GM23338 (cell line): Measurements from ENCODE around the gene BLOC1S1. TPM values are rescaled to one million over a fixed set of nuclear protein-coding genes. Genes with fewer than 3 reads are reported as not detected.

Experiments
- ATAC-seq: fragments of 200-7000 bp; cut with Tn5 transposase; 3 replicates; pipeline ENCODE4 v1.9.1; 2020
- DNase-seq: peaks from one replicate; pipeline ENCODE4 v3.0.0-alpha.2; 2015; ENCODE audit warnings: low spot score
- H2AFZ ChIP-seq: fragments of 200-600 bp; sonication (generic); 2 replicates; pipeline ENCODE4 v1.8.0; 2016; ENCODE audit warnings: antibody characterized with exemption, mild to moderate bottlenecking, moderate library complexity
- H3F3A ChIP-seq: fragments of 200-600 bp; sonication (generic); replicated peaks from 2 replicates; pipeline ENCODE4 v1.8.0; 2017; ENCODE audit warnings: antibody characterized with exemption, mixed run types, low read depth
- H3K27ac ChIP-seq: fragments of 200-600 bp; sonication (generic); 2 replicates; pipeline ENCODE4 v1.6.1; 2016; ENCODE audit warnings: low read depth
- H3K27me3 ChIP-seq: fragments of 200-600 bp; sonication (generic); 2 replicates; pipeline ENCODE4 v1.8.0; 2016; ENCODE audit warnings: mild to moderate bottlenecking, mixed run types, moderate library complexity; ENCODE audit not compliant: insufficient read depth
- H3K36me3 ChIP-seq: fragments of 200-600 bp; sonication (generic); 2 replicates; pipeline ENCODE4 v1.8.0; 2016; ENCODE audit warnings: mild to moderate bottlenecking; ENCODE audit not compliant: insufficient read depth
- H3K4me1 ChIP-seq: fragments of 200-600 bp; sonication (generic); 2 replicates; pipeline ENCODE4 v1.8.0; 2016; ENCODE audit warnings: mild to moderate bottlenecking, moderate library complexity; ENCODE audit not compliant: insufficient read depth
- H3K4me2 ChIP-seq: fragments of 200-600 bp; sonication (generic); 2 replicates; pipeline ENCODE4 v1.7.1; 2017; ENCODE audit warnings: mixed run types
- H3K4me3 ChIP-seq: fragments of 200-600 bp; sonication (generic); 2 replicates; pipeline ENCODE4 v1.6.1; 2016; ENCODE audit warnings: mixed run types
- H3K79me2 ChIP-seq: fragments of 200-600 bp; sonication (generic); replicated peaks from 2 replicates; pipeline ENCODE4 v1.8.0; 2017; ENCODE audit warnings: mild to moderate bottlenecking; ENCODE audit not compliant: insufficient read depth
- H3K9me2 ChIP-seq: fragments of 200-600 bp; sonication (generic); 2 replicates; pipeline ENCODE4 v1.8.0; 2017; ENCODE audit not compliant: insufficient read depth
- H4K20me1 ChIP-seq: fragments of 200-600 bp; sonication (generic); replicated peaks from 2 replicates; pipeline ENCODE4 v1.8.0; 2017; ENCODE audit warnings: mild to moderate bottlenecking; ENCODE audit not compliant: insufficient read depth
- H3K27ac Mint-ChIP-seq: 2 replicates; pipeline ENCODE4 v1.8.0; 2020; ENCODE audit warnings: inconsistent platforms, mild to moderate bottlenecking, moderate library complexity, mixed read lengths
- H3K27me3 Mint-ChIP-seq: 3 replicates; pipeline ENCODE4 v1.8.0; 2022; ENCODE audit warnings: low read depth, mild to moderate bottlenecking, moderate library complexity, mixed read lengths, inconsistent platforms; ENCODE audit not compliant: insufficient read depth, poor library complexity
- H3K36me3 Mint-ChIP-seq: 3 replicates; pipeline ENCODE4 v1.8.0; 2021; ENCODE audit warnings: low read depth, mild to moderate bottlenecking, inconsistent platforms, moderate library complexity, mixed read lengths
- H3K4me1 Mint-ChIP-seq: 3 replicates; pipeline ENCODE4 v1.8.0; 2020; ENCODE audit warnings: mild to moderate bottlenecking, inconsistent platforms, mixed read lengths
- H3K4me3 Mint-ChIP-seq: 3 replicates; pipeline ENCODE4 v1.8.0; 2021; ENCODE audit warnings: moderate library complexity, mild to moderate bottlenecking, inconsistent platforms, mixed read lengths
- H3K9me3 Mint-ChIP-seq: 3 replicates; pipeline ENCODE4 v1.8.0; 2020; ENCODE audit warnings: moderate library complexity, mild to moderate bottlenecking, inconsistent platforms, mixed read lengths
- CREB1 ChIP-seq: fragments of 250-450 bp; sonication (Bioruptor Pico); IDR thresholded peaks from 2 replicates; pipeline ENCODE4 v1.5.0; 2020; ENCODE audit warnings: low read depth, mild to moderate bottlenecking, moderate library complexity
- EZH2phosphoT487 ChIP-seq: fragments of 200-600 bp; sonication (generic); IDR thresholded peaks from one replicate; pipeline ENCODE4 v1.8.1; 2018; ENCODE audit warnings: antibody characterized with exemption; ENCODE audit not compliant: unreplicated experiment
- JUNB ChIP-seq: IDR thresholded peaks from one replicate; pipeline ENCODE4 v1.6.1; 2016; ENCODE audit warnings: antibody characterized with exemption; ENCODE audit not compliant: unreplicated experiment
- POLR2AphosphoS5 ChIP-seq: IDR thresholded peaks from 2 replicates; pipeline ENCODE4 v1.6.1; 2016; ENCODE audit warnings: antibody characterized with exemption, low read depth
- STAT1 ChIP-seq: IDR thresholded peaks from one replicate; pipeline ENCODE4 v1.6.1; 2016; ENCODE audit warnings: antibody characterized with exemption; ENCODE audit not compliant: unreplicated experiment
- ZNF114 ChIP-seq: fragments of 250-450 bp; sonication (Bioruptor Pico); IDR thresholded peaks from 2 replicates; pipeline ENCODE4 v1.5.0; 2020; ENCODE audit warnings: mild to moderate bottlenecking, moderate library complexity
- ZNF331 ChIP-seq: fragments of 250-450 bp; sonication (Bioruptor Pico); IDR thresholded peaks from 2 replicates; pipeline ENCODE4 v1.5.0; 2020; ENCODE audit warnings: low read depth, mild to moderate bottlenecking, moderate library complexity
- polyA plus RNA-seq: library from polyadenylated mRNA; unstranded; fragments of >200 nt; fragmentation: Nextera tagmentation; extraction: Ambion mirVana; gene quantifications from 2 replicates; pipeline ENCODE4 v1.2.1, GENCODE V29; 2016
- total RNA-seq: library from RNA; depleted of rRNA; stranded (reverse); fragments of >200 nt; shearing (Covaris generic); gene quantifications from 2 replicates; pipeline ENCODE4 v1.2.3, GENCODE V29; 2014
- TF ChIP-seq, protein P1 (sequence below): fragments of 250-450 bp; sonication (Bioruptor Pico); IDR thresholded peaks from 2 replicates; pipeline ENCODE4 v1.5.0; 2020; ENCODE audit warnings: mild to moderate bottlenecking, moderate library complexity

BLOC1S1 gene
- total and polyA plus RNA-seq, 2 experiments from 2014 or later: 68.3 to 174 TPM

DNA sequence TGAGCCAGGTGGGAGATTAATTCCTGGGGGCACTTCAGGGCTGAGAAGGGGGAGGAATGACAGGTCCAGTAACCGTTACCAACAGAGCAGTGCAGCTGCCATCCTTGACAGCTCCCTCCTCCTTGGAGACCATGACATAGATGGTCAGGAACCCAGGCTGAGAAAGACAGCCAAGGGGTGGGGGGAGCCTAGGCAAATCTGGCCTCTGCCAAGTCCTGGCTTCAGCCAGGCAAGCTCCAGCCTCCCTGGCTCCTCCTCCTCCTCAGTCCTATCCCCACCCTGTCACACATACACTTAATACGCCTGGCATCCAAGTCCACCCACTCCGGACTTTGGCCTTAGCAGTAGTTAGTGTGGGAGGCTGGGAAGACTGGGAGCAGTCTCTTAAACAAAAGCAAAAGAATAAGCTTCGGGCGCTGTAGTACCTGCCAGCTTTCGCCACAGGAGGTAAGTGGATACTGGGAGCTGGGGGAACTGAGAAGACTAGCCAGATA, 4.3 kb downstream of the BLOC1S1 start, which contains the start of gene RDH5:
TSS of gene RDH5 (plus strand) at position 323 of the 494 bp plus-strand sequence. CDS start 792 bp downstream, outside the sequence.
- H3K4me2 ChIP-seq: no peak within 1 kb of the TSS
- peaks cover 35% of the 10 kb centered on the region for H3K4me1 ChIP-seq
- 0 out of 2 replicates have a peak, but pooled peaks cover 4% of the 10 kb centered on the region for H4K20me1 ChIP-seq
- Mint-ChIP-seq H3K36me3 (peaks cover 21% of the 10 kb centered on the region), H3K9me3 (peaks cover 6% of the 10 kb centered on the region; the same call in 2 of the 3 replicates), H3K27ac (0 out of 2 replicates have a peak within 1 kb of the TSS, but pooled peaks have one; percentile 96), H3K4me3 (no peak within 1 kb of the TSS), H3K27me3 (peaks cover 28% of the 10 kb centered on the region), H3K4me1 (peaks cover 38% of the 10 kb centered on the region)
- H2AFZ ChIP-seq: no peak within 1 kb of the TSS
- peaks cover 18% of the 10 kb centered on the region; the same call in 1 of the 2 replicates for H3F3A ChIP-seq
- ATAC-seq (no peak), DNase-seq (no peak)
- no peak within 1 kb of the TSS for H3K4me3 ChIP-seq
- no peaks in the 10 kb centered on the region for H3K27me3 ChIP-seq
- peaks cover 10% of the 10 kb centered on the region; the same call in 1 of the 2 replicates for H3K79me2 ChIP-seq
- no peak within 1 kb of the TSS; the same call in 1 of the 2 replicates for H3K27ac ChIP-seq
- H3K36me3 ChIP-seq: 0 out of 2 replicates have a peak, but pooled peaks cover 2% of the 10 kb centered on the region
- H3K9me2 ChIP-seq: no peaks in the 10 kb centered on the region
- TF ChIP-seq ZNF114 (CRISPR knock-in tag) (no peak), JUNB (no peak), EZH2phosphoT487 (no peak), POLR2AphosphoS5 (no peak), CREB1 (CRISPR knock-in tag) (no peak), ZNF331 (CRISPR knock-in tag) (no peak), STAT1 (no peak)
- TF ChIP-seq, protein P1, sequence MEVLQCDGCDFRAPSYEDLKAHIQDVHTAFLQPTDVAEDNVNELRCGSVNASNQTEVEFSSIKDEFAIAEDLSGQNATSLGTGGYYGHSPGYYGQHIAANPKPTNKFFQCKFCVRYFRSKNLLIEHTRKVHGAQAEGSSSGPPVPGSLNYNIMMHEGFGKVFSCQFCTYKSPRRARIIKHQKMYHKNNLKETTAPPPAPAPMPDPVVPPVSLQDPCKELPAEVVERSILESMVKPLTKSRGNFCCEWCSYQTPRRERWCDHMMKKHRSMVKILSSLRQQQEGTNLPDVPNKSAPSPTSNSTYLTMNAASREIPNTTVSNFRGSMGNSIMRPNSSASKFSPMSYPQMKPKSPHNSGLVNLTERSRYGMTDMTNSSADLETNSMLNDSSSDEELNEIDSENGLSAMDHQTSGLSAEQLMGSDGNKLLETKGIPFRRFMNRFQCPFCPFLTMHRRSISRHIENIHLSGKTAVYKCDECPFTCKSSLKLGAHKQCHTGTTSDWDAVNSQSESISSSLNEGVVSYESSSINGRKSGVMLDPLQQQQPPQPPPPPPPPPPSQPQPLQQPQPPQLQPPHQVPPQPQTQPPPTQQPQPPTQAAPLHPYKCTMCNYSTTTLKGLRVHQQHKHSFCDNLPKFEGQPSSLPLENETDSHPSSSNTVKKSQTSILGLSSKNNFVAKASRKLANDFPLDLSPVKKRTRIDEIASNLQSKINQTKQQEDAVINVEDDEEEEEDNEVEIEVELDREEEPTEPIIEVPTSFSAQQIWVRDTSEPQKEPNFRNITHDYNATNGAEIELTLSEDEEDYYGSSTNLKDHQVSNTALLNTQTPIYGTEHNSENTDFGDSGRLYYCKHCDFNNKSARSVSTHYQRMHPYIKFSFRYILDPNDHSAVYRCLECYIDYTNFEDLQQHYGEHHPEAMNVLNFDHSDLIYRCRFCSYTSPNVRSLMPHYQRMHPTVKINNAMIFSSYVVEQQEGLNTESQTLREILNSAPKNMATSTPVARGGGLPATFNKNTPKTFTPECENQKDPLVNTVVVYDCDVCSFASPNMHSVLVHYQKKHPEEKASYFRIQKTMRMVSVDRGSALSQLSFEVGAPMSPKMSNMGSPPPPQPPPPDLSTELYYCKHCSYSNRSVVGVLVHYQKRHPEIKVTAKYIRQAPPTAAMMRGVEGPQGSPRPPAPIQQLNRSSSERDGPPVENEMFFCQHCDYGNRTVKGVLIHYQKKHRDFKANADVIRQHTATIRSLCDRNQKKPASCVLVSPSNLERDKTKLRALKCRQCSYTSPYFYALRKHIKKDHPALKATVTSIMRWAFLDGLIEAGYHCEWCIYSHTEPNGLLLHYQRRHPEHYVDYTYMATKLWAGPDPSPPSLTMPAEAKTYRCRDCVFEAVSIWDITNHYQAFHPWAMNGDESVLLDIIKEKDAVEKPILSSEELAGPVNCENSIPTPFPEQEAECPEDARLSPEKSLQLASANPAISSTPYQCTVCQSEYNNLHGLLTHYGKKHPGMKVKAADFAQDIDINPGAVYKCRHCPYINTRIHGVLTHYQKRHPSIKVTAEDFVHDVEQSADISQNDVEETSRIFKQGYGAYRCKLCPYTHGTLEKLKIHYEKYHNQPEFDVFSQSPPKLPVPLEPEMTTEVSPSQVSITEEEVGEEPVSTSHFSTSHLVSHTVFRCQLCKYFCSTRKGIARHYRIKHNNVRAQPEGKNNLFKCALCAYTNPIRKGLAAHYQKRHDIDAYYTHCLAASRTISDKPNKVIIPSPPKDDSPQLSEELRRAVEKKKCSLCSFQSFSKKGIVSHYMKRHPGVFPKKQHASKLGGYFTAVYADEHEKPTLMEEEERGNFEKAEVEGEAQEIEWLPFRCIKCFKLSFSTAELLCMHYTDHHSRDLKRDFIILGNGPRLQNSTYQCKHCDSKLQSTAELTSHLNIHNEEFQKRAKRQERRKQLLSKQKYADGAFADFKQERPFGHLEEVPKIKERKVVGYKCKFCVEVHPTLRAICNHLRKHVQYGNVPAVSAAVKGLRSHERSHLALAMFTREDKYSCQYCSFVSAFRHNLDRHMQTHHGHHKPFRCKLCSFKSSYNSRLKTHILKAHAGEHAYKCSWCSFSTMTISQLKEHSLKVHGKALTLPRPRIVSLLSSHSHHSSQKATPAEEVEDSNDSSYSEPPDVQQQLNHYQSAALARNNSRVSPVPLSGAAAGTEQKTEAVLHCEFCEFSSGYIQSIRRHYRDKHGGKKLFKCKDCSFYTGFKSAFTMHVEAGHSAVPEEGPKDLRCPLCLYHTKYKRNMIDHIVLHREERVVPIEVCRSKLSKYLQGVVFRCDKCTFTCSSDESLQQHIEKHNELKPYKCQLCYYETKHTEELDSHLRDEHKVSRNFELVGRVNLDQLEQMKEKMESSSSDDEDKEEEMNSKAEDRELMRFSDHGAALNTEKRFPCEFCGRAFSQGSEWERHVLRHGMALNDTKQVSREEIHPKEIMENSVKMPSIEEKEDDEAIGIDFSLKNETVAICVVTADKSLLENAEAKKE (CRISPR knock-in tag): no peak
